GM19099 (cell line): ENCODE data around the gene ARHGDIG.

Source experiments
- POLR2A ChIP-seq: IDR thresholded peaks from 3 replicates; pipeline ENCODE4 v1.6.1; 2011; ENCODE audit warnings: low read depth; ENCODE audit not compliant: insufficient read length; ENCODE audit errors: extremely low read depth

The ARHGDIG gene

GRCh38 chr16:261031-261691 lies 19.2 kb upstream of the ARHGDIG start:
- no peak for TF ChIP-seq POLR2A

GRCh38 chr16:262121-262745 lies 18.2 kb upstream of the ARHGDIG start:
- TF ChIP-seq POLR2A, result no peak

- TF ChIP-seq POLR2A, result no peak
These were observed 17.1 kb upstream of the ARHGDIG start for GRCh38 chr16:263182-263774.

GRCh38 chr16:263944-264343 lies 16.4 kb upstream of the ARHGDIG start:
- no peak for TF ChIP-seq POLR2A

GRCh38 chr16:264440-264951 lies 15.9 kb upstream of the ARHGDIG start:
- no peak for TF ChIP-seq POLR2A

GRCh38 chr16:265002-265529 lies 15.3 kb upstream of the ARHGDIG start:
- TF ChIP-seq POLR2A, result no peak

- TF ChIP-seq POLR2A, result no peak
These were observed 14.7 kb upstream of the ARHGDIG start for GRCh38 chr16:265711-266110.

GRCh38 chr16:266258-267164 lies 13.9 kb upstream of the ARHGDIG start:
- no peak for TF ChIP-seq POLR2A

GRCh38 chr16:268141-269053 lies 12.0 kb upstream of the ARHGDIG start:
- no peak for TF ChIP-seq POLR2A

- TF ChIP-seq POLR2A, result no peak
These were observed 11.2 kb upstream of the ARHGDIG start for GRCh38 chr16:269061-269796.

GRCh38 chr16:270381-271255 lies 9.8 kb upstream of the ARHGDIG start:
- TF ChIP-seq POLR2A, result no peak
